ENCODE data around the gene EPHB4. TPM values are rescaled to one million over a fixed set of nuclear protein-coding genes. Genes with fewer than 3 reads are reported as not detected.

EPHB4 gene
- total RNA-seq, 3 donors from 2014 or later, result 21.4 to 64.9 (median 31.8) TPM

DNA sequence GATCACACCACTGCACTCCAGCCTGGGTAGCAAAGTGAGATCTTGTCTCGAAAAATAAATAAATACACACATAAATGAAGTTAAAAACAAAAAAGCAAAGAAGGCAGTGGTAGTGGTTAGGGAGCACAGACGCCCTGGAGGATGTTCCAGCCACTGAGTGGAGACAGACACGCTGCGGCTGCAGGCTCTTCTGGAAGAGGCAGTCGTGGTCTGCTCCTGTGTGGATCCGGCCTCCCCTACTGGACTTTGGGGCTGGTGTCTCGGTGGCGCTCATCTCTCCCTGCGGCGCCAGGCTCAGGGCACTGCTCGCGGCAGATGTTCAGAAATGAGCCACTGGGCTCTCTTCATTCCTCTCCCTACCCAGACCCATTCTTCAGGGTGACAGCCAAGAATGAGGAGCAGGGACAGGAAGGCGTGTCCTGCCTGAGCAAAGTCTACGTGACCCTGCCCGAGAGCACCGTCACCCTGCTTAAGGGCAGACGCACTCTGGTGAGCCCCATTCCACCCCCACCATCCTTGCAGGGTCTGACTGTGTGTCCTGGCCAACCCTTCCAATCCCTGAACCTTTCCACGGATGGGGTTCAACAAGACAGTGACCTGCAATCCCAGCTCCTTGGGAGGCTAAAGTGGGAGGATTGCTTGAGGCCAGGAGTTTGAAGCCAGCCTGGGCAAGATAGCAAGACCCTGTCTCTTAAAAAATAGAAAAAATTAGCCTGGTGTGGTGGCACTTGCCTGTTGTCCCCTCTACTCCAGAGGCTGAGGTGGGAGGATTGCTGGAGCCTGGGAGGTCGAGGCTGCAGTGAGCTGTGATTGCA is 67.8 kb downstream of the EPHB4 start:
- intact Hi-C loops (cut with DNase I; ENCODE audit: low total_unique reads), result no loop called here
- H3K9me3 ChIP-seq, result no peaks in the 10 kb centered on the region
- no peak overlapping the region for H3K4me3 ChIP-seq
- DNase-seq (ENCODE audit: low spot score in 2 of 2), result no peak
- H3K27me3 ChIP-seq, result no peaks in the 10 kb centered on the region
- no peaks in the 10 kb centered on the region for H3K36me3 ChIP-seq
- H3K4me1 ChIP-seq, result no peaks in the 10 kb centered on the region
- TF ChIP-seq POLR2AphosphoS5 (IDR thresholded peaks at IDR 0.05) (no peak), POLR2A (IDR thresholded peaks at IDR 0.05) (no peak)
- TF ChIP-seq, protein P1, sequence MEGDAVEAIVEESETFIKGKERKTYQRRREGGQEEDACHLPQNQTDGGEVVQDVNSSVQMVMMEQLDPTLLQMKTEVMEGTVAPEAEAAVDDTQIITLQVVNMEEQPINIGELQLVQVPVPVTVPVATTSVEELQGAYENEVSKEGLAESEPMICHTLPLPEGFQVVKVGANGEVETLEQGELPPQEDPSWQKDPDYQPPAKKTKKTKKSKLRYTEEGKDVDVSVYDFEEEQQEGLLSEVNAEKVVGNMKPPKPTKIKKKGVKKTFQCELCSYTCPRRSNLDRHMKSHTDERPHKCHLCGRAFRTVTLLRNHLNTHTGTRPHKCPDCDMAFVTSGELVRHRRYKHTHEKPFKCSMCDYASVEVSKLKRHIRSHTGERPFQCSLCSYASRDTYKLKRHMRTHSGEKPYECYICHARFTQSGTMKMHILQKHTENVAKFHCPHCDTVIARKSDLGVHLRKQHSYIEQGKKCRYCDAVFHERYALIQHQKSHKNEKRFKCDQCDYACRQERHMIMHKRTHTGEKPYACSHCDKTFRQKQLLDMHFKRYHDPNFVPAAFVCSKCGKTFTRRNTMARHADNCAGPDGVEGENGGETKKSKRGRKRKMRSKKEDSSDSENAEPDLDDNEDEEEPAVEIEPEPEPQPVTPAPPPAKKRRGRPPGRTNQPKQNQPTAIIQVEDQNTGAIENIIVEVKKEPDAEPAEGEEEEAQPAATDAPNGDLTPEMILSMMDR (IDR thresholded peaks at IDR 0.05), result no peak
- no peak overlapping the region for H3K27ac ChIP-seq

DNA sequence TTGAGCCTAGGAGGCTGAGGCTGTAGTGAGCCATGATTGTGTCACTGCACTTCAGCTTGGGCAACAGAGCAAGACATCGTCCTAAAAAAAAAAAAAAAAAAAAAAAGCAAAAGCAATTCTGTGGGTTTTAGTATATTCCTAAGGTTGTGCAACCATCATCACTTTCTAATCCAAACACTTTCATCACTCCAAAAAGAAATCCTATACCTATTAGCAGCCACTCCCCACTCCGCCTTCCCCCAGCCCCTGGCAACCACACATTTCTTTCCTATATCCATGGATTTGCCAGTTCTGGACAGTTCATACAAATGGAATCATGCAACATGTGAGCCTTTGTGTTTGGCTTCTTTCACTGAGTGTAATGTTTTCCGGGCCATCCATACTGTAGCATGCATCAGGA is 73.6 kb downstream of the EPHB4 start:
- intact Hi-C loops (cut with DNase I; ENCODE audit: low total_unique reads), result no loop called here
- Histone ChIP-seq H3K9me3 (no peaks in the 10 kb centered on the region), H3K4me3 (no peak overlapping the region), H3K36me3 (no peaks in the 10 kb centered on the region), H3K4me1 (no peaks in the 10 kb centered on the region), H3K27ac (no peak overlapping the region), H3K27me3 (peaks cover 0 to 12% of the 10 kb centered on the region in 2 donors)
- TF ChIP-seq, protein P1 (IDR thresholded peaks at IDR 0.05), result no peak
- TF ChIP-seq POLR2AphosphoS5 (IDR thresholded peaks at IDR 0.05) (no peak), POLR2A (IDR thresholded peaks at IDR 0.05) (no peak)
- DNase-seq (ENCODE audit: low spot score in 2 of 2), result no peak

DNA sequence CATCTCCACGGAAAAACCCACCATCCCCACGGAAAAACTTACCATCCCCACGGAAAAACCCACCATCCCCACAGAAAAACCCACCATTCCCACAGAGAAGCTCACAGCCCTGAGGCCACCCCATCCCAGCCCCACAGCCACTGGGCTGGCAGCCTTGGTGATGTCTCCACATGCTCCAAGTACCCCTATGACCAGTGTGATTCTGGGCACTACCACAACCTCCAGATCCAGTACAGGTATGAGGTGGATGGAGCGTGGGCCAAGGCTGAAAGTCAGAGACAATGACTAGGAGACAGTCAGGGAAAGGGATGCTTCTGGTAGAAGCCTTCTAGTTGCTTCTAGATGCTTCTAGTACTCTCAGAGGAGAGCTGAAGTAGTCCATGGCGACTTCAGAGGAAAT is 74.3 kb downstream of the EPHB4 start:
- peaks cover 0 to 12% of the 10 kb centered on the region in 2 donors for H3K27me3 ChIP-seq
- intact Hi-C loops (cut with DNase I; ENCODE audit: low total_unique reads), result no loop called here
- no peak overlapping the region for H3K4me3 ChIP-seq
- H3K27ac ChIP-seq, result no peak overlapping the region
- TF ChIP-seq, protein P1 (IDR thresholded peaks at IDR 0.05), result no peak
- DNase-seq (ENCODE audit: low spot score in 2 of 2), result no peak
- no peaks in the 10 kb centered on the region for H3K4me1 ChIP-seq
- no peaks in the 10 kb centered on the region for H3K9me3 ChIP-seq
- no peaks in the 10 kb centered on the region for H3K36me3 ChIP-seq

Other genes with a start within 250 kb of the EPHB4 start
- 10 to 100 TPM; 49.6 to 89.1 (median 88.1) TPM for gene LRCH4, start 241.4 kb downstream of the EPHB4 start, total RNA-seq
- gene FBXO24, start 241.2 kb downstream of the EPHB4 start, total RNA-seq, result under 1 TPM in 2 of 3 donors, not detected in 1; 0.59 to 0.98 TPM
- 10 to 100 TPM; 33.1 to 61.8 (median 39.7) TPM for gene PCOLCE, start 225.2 kb downstream of the EPHB4 start, total RNA-seq
- 10 to 100 TPM in 2 of 3 donors, 1 to 10 TPM in 1; 8.8 to 12.6 (median 11.8) TPM for gene MOSPD3, start 215.0 kb downstream of the EPHB4 start, total RNA-seq
- gene TFR2, start 186.0 kb downstream of the EPHB4 start, total RNA-seq, result under 1 TPM in 1 of 3 donors, not detected in 2; 0.48 TPM
- not detected for gene ACTL6B, start 171.1 kb downstream of the EPHB4 start, total RNA-seq
- 100 to 1,000 TPM; 113 to 197 (median 173) TPM for gene GNB2, start 153.8 kb downstream of the EPHB4 start, total RNA-seq
- 10 to 100 TPM; 25.0 to 39.0 (median 34.8) TPM for gene GIGYF1, start 133.3 kb downstream of the EPHB4 start, total RNA-seq
- 10 to 100 TPM; 25.8 to 28.2 (median 27.4) TPM for gene POP7, start 121.4 kb downstream of the EPHB4 start, total RNA-seq
- not detected for gene EPO, start 107.1 kb downstream of the EPHB4 start, total RNA-seq
- not detected for gene ZAN, start 93.9 kb downstream of the EPHB4 start, total RNA-seq
- gene SLC12A9, start 25.2 kb upstream of the EPHB4 start, total RNA-seq, result 10 to 100 TPM; 13.3 to 18.0 (median 16.7) TPM
- gene TRIP6, start 39.9 kb upstream of the EPHB4 start, total RNA-seq, result 10 to 100 TPM; 45.3 to 62.8 (median 49.8) TPM
- gene SRRT, start 47.6 kb upstream of the EPHB4 start, total RNA-seq, result 100 to 1,000 TPM in 2 of 3 donors, 10 to 100 TPM in 1; 45.8 to 111 (median 104) TPM
- gene UFSP1, start 62.2 kb upstream of the EPHB4 start, total RNA-seq, result 1 to 10 TPM; 2.9 to 4.2 (median 3.7) TPM
- gene ACHE, start 68.4 kb upstream of the EPHB4 start, total RNA-seq, result 1 to 10 TPM in 2 of 3 donors, under 1 TPM in 1; 0.64 to 4.3 (median 3.2) TPM
- gene MUC3A, start 122.0 kb upstream of the EPHB4 start, total RNA-seq, result under 1 TPM; under 0.01 to 0.29 (median 0.16) TPM
- gene MUC12, start 142.0 kb upstream of the EPHB4 start, total RNA-seq, result 1 to 10 TPM in 2 of 3 donors, not detected in 1; 1.4 to 5.2 TPM
- under 1 TPM in 1 of 3 donors, not detected in 2; under 0.01 TPM for gene MUC17, start 192.6 kb upstream of the EPHB4 start, total RNA-seq

Measured in breast epithelium (tissue), 4 donors.